Fibroblast of lung (primary cell): ENCODE measurements around the gene MYOZ3. TPM values are rescaled to one million over a fixed set of nuclear protein-coding genes. Genes with fewer than 3 reads are reported as not detected.

Experiments used
- DNase-seq, 2 donors: peaks; one replicate each; pipeline versions ENCODE4 v3.0.0 to v3.0.0-alpha.2; 2010; ENCODE audit warnings: low read depth in 2 of 2
- H2AFZ ChIP-seq: 2 replicates; pipeline ENCODE4 v1.5.1; 2012; ENCODE audit warnings: low read length, control low read depth, inconsistent platforms
- H3K27ac ChIP-seq: 2 replicates; pipeline ENCODE4 v1.5.1; 2011; ENCODE audit warnings: low read length, control low read depth; ENCODE audit not compliant: insufficient read depth
- H3K27me3 ChIP-seq: 2 replicates; pipeline ENCODE4 v1.5.1; 2011; ENCODE audit warnings: mild to moderate bottlenecking, low read length; ENCODE audit not compliant: control insufficient read depth, insufficient read depth
- H3K36me3 ChIP-seq: 2 replicates; pipeline ENCODE4 v1.5.1; 2011; ENCODE audit warnings: low read length; ENCODE audit not compliant: control insufficient read depth, insufficient read depth
- H3K4me1 ChIP-seq: 2 replicates; pipeline ENCODE4 v1.5.1; 2011; ENCODE audit warnings: low read length; ENCODE audit not compliant: control insufficient read depth, insufficient read depth; ENCODE audit errors: extremely low read depth
- H3K4me2 ChIP-seq: 2 replicates; pipeline ENCODE4 v1.5.1; 2011; ENCODE audit warnings: low read length, control low read depth; ENCODE audit not compliant: insufficient read depth; ENCODE audit errors: extremely low read depth
- H3K4me3 ChIP-seq, 4 experiments: fragments of 200-600 bp in 1 of 4; sonication (generic) in 1 of 4; replicated peaks in 1 of 4; 2 replicates each; pipeline ENCODE4 v1.5.1; 2011 to 2016; ENCODE audit warnings: low read length in 4 of 4, low read depth in 3 of 4, mild to moderate bottlenecking in 3 of 4, control low read depth in 2 of 4, inconsistent platforms in 1 of 4, mixed read lengths in 1 of 4; ENCODE audit not compliant: insufficient read depth in 1 of 4; ENCODE audit errors: control extremely low read depth in 1 of 4
- H3K79me2 ChIP-seq: 2 replicates; pipeline ENCODE4 v1.5.1; 2012; ENCODE audit warnings: mild to moderate bottlenecking, low read length, inconsistent platforms; ENCODE audit not compliant: control insufficient read depth, insufficient read depth
- H3K9ac ChIP-seq: 2 replicates; pipeline ENCODE4 v1.5.1; 2011; ENCODE audit warnings: mild to moderate bottlenecking, low read length, control low read depth; ENCODE audit not compliant: insufficient read depth
- H3K9me3 ChIP-seq: 2 replicates; pipeline ENCODE4 v1.5.1; 2012; ENCODE audit warnings: low read depth, low read length; ENCODE audit not compliant: control insufficient read depth, insufficient read depth
- H4K20me1 ChIP-seq: 2 replicates; pipeline ENCODE4 v1.5.1; 2011; ENCODE audit warnings: low read length; ENCODE audit not compliant: control insufficient read depth, insufficient read depth; ENCODE audit errors: extremely low read depth
- EZH2 ChIP-seq: IDR thresholded peaks from 2 replicates; pipeline ENCODE4 v1.5.1; 2012; ENCODE audit warnings: low read length, control low read depth, mild to moderate bottlenecking; ENCODE audit errors: missing control alignments
- polyA plus RNA-seq, 2 donors: library from polyadenylated mRNA; depleted of rRNA in 1 of 2; stranded (reverse) in 1 of 2; unstranded in 1 of 2; fragments of >200 nt; gene quantifications; 2 replicates each; pipeline ENCODE4 v1.2.1, GENCODE V29; 2011 to 2012; ENCODE audit warnings: missing spikeins in 1 of 2
- total RNA-seq: library from RNA; depleted of rRNA; stranded (reverse); fragments of >200 nt; gene quantifications from 2 replicates; pipeline ENCODE4 v1.2.1, GENCODE V29; 2014
- TF ChIP-seq, protein P1 (sequence below), 2 donors: IDR thresholded peaks in 1 of 2; conservative IDR thresholded peaks in 1 of 2; 1 replicate in 1 of 2; 2 replicates in 1 of 2; pipeline ENCODE4 v1.5.1; 2011 to 2012; ENCODE audit warnings: low read length in 2 of 2, control low read depth in 1 of 2, inconsistent platforms in 1 of 2, low read depth in 1 of 2, mild to moderate bottlenecking in 1 of 2

Gene MYOZ3
- total and polyA plus RNA-seq, 2 donors (not counting 1 experiment from before 2014, with no cell fraction given) = 0.14 to 0.33 TPM

DNA sequence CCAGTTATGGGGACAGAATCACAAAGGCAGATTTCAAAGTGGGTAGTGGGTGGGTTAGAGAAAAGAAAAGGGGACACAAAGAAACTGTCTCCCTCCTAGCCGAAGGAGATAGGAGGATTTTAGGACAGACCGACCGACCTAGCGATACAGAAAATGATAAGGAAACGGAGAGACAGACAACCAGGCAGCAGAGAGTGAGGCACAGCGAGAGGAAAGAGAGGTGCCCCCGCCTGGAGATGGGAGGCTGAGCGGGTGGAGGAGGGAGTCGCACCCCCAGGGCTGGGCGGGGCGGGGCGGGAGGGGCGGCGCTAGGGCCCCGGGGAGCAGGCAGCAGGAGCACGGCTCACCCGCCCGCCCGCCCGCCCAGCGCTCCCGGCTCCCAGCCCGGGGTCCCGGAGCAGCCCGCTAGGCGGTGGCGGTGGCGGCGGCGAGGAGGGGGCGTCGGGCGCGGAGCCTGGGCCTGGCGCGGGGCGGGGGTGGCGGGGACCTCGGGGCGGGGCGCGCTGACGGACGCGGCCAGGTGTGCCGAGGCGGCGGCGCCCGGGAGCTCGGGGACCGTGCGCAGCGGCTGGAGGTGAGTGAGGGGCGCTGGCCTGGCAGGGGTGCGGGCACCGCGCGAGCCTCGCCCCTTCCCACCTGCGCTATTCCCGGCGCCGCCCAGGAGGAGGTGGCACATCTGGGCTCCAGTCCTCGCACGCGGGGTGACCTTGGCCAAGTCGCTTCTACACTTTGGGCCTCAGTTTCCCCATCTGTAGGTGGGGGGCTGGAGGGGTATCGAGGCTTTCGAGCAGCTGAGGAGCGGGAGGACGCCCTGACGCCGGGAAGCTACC, 36.5 kb upstream of the MYOZ3 start:
- DNase-seq = no peak
- H3K4me1 ChIP-seq = peaks cover 13% of the 10 kb centered on the region
- TF ChIP-seq, protein P1, sequence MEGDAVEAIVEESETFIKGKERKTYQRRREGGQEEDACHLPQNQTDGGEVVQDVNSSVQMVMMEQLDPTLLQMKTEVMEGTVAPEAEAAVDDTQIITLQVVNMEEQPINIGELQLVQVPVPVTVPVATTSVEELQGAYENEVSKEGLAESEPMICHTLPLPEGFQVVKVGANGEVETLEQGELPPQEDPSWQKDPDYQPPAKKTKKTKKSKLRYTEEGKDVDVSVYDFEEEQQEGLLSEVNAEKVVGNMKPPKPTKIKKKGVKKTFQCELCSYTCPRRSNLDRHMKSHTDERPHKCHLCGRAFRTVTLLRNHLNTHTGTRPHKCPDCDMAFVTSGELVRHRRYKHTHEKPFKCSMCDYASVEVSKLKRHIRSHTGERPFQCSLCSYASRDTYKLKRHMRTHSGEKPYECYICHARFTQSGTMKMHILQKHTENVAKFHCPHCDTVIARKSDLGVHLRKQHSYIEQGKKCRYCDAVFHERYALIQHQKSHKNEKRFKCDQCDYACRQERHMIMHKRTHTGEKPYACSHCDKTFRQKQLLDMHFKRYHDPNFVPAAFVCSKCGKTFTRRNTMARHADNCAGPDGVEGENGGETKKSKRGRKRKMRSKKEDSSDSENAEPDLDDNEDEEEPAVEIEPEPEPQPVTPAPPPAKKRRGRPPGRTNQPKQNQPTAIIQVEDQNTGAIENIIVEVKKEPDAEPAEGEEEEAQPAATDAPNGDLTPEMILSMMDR (conservative IDR thresholded peaks at IDR 0.05 in 1 of 2, IDR thresholded peaks at IDR 0.05 in 1 of 2; ENCODE audit: low read depth in 1 of 2, low read length in 2 of 2) = no peak
- no peak for TF ChIP-seq EZH2

DNA sequence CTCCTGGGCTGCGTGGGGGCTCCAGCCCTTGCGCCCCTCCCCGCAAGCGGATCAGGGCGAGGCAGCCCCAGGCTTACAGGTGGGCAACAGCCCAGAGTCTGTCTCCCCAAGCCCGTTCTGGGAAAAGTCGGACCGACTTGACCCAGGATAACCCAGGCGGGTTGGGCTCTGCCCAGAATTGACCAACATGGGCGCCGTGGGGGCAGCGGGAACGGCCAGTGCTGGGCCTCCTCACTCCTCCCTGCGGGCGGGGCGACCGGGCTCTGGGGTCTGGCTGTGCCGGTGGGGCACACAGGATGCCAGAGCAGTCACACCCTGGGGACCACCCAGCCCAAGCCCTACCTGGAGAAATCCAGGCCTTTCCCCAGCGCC, 35.9 kb upstream of the MYOZ3 start:
- Histone ChIP-seq H3K4me2 (peak overlapping the region; percentile 96), H3K9ac (peak overlapping the region; percentile 57), H3K79me2 (no peaks in the 10 kb centered on the region), H3K36me3 (no peaks in the 10 kb centered on the region), H2AFZ (peak overlapping the region; percentile 42), H3K27me3 (no peaks in the 10 kb centered on the region), H3K4me1 (peaks cover 11% of the 10 kb centered on the region), H4K20me1 (no peaks in the 10 kb centered on the region), H3K9me3 (no peaks in the 10 kb centered on the region), H3K4me3 (peak overlapping the region; percentile 57 to 81 (median 63)), H3K27ac (no peak overlapping the region)
- no peak for DNase-seq
- TF ChIP-seq, protein P1 (conservative IDR thresholded peaks at IDR 0.05 in 1 of 2, IDR thresholded peaks at IDR 0.05 in 1 of 2; ENCODE audit: low read depth in 1 of 2, low read length in 2 of 2) = no peak
- TF ChIP-seq EZH2 = peak; percentile 60

More for the DNA sequence above, 36.5 kb upstream of the MYOZ3 start:
- Histone ChIP-seq H3K4me2 (peak overlapping the region; percentile 96), H4K20me1 (no peaks in the 10 kb centered on the region), H2AFZ (peak overlapping the region; percentile 42), H3K9ac (peak overlapping the region; percentile 57), H3K27me3 (no peaks in the 10 kb centered on the region), H3K27ac (no peak overlapping the region), H3K4me3 (peak overlapping the region; percentile 57 to 81 (median 63)), H3K79me2 (no peaks in the 10 kb centered on the region), H3K36me3 (no peaks in the 10 kb centered on the region), H3K9me3 (no peaks in the 10 kb centered on the region)

DNA sequence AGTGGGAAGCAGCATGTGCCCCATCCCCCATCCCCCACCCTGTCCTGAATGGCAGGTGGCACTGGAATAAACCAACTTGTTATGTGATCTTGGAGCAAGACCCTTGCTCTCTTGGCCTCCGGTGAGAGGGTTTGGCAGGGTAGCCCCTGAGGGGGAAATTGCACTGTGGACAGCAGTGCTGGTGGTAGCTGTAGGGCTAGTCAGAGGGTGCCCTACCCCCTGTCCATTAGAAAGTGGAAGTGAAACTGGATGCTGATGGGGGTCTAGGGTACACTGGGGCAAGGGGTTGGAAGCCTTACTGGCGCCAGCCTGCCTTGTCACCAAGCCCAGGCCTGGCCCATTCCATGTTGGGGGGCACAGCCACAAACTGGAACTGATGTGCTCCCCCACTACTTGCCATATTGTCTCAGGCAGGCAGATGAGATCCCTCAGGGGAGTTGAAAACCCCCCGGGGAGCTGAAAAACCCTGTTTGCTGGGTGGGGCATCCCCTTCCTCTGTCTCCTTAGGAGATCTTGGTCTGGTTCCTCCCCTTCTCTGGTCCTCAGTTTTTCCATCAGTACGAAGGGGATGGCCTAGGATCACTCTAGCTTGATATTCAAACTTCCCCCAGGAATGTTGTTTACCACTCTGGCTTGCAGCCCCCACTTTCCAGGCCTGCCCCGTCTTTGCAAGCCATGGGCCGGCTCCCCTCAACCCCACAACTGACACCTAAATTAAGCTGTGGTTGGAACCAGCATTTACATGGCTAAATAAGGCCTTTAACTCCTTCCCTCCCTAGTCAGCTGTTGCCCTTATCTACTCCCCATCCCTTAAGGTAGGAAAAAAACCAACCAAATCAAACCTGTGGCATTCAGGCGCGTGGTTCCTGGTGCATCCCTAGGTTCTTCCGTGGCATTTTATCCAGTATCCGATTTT, 35.0 kb upstream of the MYOZ3 start:
- H3K4me2 ChIP-seq = peak overlapping the region; percentile 96
- no peak overlapping the region for H3K9ac ChIP-seq
- H3K27ac ChIP-seq = no peak overlapping the region
- H3K4me1 ChIP-seq = peaks cover 11% of the 10 kb centered on the region
- H3K9me3 ChIP-seq = no peaks in the 10 kb centered on the region
- TF ChIP-seq, protein P1 (conservative IDR thresholded peaks at IDR 0.05 in 1 of 2, IDR thresholded peaks at IDR 0.05 in 1 of 2; ENCODE audit: low read depth in 1 of 2, low read length in 2 of 2) = no peak
- no peak for TF ChIP-seq EZH2
- no peaks in the 10 kb centered on the region for H4K20me1 ChIP-seq
- no peak for DNase-seq
- H3K27me3 ChIP-seq = no peaks in the 10 kb centered on the region
- H3K4me3 ChIP-seq = peak overlapping the region in 1 of 4 experiments; percentile 81
- no peaks in the 10 kb centered on the region for H3K79me2 ChIP-seq
- H2AFZ ChIP-seq = no peak overlapping the region
- no peaks in the 10 kb centered on the region for H3K36me3 ChIP-seq
